HG02870 (cell line): ENCODE results near the gene TBC1D22A.
A peak's percentile ranks its signal among the peaks of the same experiment; 100 is the strongest.

Experiments
- ATAC-seq: cut with Tn5 transposase; IDR thresholded peaks from one replicate; pipeline ENCODE4 v1.9.1; 2021; ENCODE audit warnings: mild to moderate bottlenecking, moderate library complexity; ENCODE audit not compliant: unreplicated experiment

TBC1D22A gene

DNA sequence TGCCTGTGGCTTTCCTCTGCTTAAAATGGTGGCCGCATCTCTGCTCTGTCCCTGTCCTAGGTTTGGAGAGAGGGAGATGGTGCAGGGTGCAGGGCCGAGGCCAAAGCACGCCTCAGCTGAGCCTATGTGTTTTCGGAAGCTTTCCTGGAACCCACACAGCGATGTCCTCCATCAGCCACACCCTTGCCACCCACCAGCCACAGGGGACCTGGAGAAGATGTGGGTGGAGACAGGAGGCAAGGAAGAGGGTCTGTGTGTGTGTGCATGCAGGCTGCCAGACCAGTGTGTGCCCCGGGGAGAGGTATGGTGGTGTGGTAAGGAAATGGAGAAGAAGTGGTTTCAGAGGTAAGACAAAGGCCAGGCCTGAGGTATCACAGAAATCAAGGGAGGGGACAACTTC lies 155.7 kb downstream of the TBC1D22A start:
- no peak for ATAC-seq

DNA sequence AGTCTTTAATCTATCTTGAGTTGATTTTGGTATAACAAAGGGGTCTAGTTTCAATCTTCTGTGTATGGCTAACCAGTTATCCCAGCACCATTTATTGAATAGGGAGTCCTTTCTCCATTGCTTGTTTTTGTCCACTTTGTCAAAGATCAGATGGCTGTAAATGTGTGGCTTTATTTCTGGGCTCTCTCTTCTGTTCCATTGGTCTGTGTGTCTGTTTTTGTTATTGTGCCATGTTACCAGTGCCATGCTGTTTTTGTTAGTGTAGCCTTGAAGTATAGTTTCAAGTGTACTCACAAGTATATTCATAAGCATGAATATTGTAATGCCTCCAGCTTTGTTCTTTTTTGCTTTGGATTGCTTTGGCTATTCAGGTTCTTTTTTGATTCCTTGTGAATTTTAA lies 159.6 kb downstream of the TBC1D22A start:
- no peak for ATAC-seq

DNA sequence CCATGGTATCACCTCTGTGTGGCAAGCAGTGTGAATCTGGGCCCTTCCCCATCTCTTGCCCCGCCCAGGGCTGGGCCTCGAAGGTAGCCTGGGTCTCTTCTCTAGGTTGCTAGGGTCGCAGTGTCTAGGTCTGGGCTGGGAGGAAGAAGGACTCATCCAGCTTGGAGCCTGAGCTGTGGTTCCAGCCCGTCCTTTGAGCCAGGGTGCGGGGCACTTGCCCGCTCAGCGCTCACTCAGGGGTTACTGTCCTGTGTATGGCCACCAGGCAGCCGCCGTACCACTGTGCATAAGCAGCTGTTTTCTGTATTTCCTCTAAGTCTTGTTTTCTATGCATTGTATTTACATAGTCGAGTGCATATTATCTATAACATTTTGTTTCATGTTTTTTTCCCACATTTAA lies 160.9 kb downstream of the TBC1D22A start:
- no peak for ATAC-seq

DNA sequence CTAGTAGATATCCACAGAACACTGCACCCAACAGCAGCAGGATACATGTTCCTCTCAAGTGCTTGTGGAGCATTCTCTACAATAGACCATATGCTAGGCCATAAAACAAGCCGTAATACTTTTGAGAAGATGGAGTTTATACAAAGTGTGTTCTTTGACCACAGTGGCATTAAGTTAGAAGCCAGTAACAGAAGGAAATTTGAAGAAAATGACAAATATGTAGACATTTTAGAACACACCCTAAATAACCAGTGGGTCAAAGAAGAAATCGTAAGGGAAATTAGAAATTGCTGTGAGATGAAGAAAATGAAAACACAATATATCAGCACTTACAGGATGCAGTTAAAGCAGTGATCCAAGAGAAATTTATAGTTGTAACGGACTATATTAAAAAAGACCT lies 163.4 kb downstream of the TBC1D22A start:
- ATAC-seq, result no peak

DNA sequence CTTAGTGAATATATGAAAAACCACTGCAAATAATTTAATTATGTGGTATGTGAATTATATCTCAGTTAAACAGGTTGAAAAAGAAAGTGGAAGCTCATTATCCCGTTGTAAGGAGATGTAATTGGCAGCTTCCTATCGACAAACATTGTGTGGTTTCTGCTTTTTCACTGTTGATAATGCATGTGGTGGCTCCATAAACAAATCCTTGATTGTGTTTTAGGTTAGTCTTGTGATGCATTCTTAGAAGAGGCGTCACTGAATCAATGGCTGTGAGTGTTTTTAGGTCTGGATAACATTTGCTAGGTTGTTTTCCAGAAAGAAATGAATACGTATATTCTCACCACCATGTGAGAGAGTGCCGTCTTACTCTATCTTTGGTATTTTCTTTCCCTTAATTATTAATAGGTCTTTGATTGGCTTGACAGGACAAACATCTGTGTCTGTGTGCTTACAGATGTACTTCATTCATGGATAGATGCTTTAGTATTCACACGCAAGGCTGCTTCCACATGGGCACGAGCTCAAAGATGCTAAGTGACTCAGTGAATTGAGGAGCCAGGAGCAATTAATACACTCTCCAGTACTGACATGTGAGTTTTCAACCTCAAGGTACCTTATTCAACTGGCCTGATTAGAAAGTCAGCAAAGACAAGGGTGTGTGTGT lies 166.7 kb downstream of the TBC1D22A start:
- ATAC-seq, result no peak

DNA sequence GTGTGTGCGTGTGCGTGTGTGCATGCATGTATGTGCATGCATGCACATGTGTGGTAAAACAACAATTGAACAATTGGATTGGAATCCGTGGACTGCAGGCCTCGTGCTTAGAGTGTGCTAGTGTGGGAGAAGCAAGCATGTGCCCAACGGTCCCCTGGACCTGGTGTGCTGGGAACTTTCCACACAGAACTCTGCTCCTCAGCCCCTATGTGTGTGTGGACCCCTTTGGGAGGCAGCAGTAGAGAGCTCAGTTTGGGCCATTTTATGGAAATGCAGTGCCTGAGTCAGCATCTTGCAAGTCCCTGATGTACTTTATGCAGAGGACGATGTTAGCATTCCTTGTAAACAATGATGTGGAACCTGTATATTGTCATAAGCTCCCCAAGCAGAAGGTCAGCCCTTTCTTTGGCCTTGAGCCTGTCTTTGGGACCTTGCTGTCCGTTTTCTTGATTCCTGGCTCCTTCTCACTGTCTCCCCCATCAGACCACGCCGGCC lies 167.3 kb downstream of the TBC1D22A start:
- no peak for ATAC-seq

DNA sequence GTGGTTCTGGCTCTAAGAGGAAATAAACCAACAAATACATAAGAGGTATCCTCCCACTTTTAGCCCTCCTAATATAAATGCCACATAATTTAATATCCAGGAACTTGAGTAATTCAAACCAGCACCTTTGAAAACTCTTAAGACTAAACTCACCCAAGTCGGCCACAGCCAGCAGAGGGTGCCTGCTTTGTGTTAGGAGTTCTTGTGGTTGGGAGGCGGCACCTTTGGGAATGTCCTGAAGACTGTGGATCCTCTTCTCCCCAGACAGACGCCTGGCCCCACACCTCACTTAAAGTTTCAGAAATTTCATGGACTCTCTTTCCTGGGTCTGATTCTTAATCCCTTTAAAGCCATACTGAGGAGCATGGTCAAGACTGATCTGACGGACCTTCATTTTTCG lies 169.0 kb downstream of the TBC1D22A start:
- ATAC-seq, result no peak

DNA sequence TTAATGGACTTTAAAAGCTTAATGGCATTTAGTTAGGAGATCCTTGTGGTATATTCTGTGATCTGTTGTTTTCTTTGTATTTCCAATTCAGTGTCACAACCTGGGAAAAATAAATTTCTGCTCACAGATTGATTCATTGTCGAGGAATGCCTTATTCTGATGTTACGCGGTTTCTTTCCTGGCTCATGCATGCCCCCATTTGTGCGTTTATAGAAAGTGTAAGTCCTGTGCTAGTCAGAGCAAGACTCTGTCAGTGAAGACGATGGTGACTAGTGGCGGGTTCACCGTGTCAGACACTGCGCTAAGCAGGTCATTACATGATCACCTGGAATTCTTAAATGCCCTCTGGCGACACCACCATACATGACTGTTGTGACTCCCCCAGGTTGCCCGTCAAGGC lies 169.4 kb downstream of the TBC1D22A start:
- no peak for ATAC-seq

DNA sequence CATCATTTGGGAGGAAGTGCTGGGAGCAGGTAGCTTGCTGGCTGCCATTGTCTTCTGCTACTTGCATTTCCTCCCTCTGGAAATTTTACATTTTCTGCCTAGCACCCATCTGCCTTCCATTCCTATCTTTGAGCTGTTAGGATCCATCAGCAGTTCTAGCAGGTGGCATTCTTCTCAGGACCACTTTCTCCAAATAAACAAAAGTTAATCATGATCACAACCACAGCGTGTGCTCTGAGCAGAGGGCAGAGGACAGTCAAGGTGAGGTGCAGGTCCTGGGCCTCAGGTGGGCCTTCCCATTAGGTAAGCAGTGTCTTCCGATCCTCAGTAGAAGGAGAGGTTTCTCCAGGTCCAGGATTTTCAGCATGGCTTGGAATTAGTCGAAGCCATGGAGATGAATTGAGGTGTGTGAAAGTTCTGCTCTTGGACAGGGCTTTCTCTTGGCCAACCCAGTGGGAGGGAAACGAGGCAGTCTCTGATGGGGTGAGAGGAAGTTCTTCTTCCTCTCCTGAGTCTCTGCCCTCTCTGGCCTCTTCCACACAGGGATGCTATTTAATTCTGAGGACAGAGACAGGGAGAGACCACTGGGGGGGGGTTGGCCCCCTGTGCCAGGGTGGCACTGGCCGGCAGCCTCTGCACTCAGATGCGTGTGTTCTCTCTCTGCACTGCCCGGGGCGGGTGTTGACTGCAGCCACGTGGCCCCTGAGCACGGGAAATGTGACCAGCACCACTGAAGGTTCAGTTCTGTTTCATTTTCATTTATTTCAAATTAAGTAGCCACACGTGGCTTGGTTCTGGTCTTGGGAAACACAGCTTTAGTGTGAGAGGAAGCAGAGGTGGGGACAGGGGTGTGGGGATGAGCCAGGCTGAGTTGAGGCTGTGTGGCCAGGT lies 170.8 kb downstream of the TBC1D22A start:
- ATAC-seq, result no peak

DNA sequence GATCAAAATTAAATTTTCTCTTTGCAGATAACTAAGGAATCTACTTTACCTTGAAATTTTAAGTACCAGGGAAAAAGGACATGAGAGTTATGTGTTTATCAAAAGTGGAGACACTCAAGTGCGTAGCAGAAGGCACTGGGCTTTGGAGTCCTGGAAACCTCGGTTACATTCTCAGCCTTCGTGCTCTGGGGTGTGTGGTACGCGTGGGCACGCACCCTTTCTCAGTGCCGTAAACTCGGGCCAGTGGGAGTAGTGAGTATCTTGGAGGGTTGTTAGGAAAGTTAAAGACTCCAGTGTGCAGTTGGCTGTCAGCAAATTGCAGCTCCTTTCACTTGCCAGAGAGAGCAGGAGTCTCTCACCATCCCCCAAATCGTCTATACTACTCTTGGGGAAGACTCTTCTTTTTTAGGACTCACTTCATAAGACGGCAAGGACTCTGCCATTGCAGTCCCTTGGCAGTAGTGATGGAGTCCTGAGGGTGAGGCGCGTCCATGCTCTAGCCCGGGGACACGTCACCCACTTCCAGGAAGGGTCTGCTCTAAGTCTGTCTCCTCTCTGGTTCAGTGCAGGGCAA lies 171.8 kb downstream of the TBC1D22A start:
- no peak for ATAC-seq

DNA sequence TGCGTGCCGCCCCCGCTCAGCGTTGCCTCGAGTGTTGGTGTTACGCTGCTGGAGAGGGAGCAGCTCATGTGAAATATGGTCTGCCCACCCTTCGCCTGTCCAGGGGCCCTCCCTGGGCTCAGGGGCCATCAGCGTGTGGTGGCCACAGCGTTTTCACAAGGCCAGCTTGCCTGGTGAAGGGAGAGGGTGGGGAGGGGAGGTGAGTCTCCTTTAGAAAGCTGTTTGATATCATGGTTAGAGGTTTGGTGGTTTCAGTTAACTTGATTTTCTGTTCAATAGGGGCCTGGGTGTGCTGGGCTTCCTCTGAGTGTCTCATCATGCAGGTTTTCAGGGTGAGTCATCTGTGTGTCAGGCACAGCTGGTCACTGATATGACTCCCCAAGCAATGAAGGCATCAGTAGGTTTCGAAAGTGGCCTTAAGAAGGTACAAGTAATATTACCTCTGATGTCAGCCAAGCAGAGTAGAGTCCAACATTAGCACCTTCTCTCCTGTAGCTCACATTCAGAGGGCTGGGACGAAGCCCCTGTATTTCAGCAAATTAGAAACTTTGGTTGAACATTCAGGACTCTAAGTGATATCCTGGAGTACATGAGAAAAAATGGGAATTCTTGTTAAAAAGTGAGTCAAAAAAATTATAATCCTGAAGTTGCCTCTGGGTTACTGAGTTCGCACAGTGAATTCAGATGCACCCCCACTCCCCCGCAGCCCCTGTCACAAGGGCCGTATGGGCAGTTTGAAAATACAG lies 172.5 kb downstream of the TBC1D22A start:
- peak; percentile 77 for ATAC-seq

DNA sequence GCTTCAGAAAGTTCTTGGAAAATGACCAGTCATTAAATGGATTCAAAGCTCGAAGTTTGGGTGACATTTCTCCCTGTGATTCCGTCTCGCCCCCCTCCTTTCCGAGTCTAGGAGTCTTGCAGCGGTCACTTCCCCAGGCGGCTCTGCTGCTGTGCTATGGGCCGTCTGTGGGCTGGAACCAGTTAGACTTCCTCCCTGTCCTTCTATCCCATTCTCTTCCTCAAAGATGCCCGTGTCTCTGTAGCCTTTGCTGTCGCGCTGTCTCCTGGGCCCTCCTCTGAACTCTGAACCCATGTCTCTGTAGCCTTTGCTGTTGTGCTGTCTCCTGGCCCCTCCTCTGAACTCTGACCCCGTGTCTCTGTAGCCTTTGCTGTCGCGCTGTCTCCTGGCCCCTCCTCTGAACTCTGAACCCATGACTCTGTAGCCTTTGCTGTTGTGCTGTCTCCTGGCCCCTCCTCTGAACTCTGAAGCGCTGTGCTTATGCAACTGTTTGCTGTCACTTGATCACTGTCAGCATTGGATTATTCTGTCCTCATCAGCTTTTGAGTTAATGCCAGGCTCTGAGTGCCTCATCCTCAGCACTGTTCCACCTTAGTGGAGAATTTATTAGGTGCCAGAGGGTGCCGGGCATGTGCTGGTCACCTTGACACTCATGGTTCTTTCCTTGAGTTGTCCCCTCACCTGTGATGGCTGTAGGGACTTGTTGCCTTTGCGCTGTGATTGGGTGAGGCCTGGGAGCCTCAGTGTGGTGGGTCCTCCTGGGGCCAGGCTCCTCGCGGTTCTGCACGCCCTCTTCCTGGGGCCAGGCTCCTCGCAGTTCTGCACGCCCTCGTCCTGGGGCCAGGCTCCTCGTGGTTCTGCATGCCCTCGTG lies 173.3 kb downstream of the TBC1D22A start:
- no peak for ATAC-seq

DNA sequence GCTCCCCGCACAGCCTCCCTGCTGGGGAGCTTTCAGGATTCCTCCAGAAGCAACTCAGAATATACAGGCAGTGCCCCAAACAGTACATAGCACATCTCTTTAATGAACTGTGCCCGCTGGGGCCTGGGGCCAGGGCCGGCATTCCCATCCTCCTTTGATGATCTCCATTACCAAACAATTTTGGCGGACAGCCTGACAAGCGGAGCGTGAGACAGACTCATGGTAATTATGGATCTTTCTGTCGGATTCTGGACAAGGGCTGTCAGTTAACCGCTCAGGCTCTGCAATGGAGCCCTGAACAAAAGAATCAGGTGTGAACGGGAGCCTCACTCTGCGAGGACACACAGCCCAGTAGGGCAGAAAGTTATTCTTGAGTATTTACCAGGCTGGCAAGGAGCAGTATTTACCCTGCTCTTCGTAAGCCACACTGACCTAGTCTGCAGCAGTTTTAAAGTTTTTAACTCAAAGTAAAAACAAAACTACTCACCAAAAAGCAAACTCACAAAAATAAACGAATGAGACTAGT lies 174.0 kb downstream of the TBC1D22A start:
- ATAC-seq, result no peak

DNA sequence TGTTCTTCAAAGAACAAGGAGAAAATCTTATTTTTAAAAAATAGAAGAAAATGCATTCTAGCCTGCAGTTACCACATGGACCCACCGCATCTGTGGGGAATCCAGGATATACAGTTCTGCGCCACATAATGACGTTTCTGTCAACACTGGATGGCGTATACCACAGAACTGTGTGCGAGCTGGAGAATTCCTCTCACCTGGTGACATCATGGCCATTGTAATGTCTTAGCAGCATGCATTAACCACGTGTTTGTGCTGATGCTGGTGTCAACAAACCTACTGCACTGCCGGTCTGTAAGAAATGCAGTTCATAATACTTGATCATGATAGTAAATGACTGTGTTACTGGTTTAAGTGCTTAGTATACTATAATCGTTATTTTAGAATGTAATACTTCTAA lies 174.7 kb downstream of the TBC1D22A start:
- no peak for ATAC-seq

DNA sequence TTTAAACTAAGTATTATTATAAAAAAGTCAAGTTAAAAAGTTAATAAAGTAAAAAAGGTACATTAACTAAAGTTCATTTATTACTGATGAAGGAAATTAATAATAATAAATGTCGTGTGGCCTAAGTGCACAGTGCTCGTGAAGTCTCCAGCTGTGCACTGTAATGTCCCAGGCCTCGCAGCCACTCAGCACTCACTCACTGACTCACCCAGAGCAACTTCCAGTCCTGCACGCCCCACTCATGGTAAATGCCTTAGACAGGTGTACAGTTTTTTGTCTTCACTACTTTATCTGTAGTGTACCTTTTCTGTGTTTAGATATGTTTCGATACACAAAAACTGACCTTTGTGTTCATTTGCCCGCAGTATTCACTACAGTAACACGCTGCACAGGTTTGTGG lies 175.5 kb downstream of the TBC1D22A start:
- no peak for ATAC-seq

DNA sequence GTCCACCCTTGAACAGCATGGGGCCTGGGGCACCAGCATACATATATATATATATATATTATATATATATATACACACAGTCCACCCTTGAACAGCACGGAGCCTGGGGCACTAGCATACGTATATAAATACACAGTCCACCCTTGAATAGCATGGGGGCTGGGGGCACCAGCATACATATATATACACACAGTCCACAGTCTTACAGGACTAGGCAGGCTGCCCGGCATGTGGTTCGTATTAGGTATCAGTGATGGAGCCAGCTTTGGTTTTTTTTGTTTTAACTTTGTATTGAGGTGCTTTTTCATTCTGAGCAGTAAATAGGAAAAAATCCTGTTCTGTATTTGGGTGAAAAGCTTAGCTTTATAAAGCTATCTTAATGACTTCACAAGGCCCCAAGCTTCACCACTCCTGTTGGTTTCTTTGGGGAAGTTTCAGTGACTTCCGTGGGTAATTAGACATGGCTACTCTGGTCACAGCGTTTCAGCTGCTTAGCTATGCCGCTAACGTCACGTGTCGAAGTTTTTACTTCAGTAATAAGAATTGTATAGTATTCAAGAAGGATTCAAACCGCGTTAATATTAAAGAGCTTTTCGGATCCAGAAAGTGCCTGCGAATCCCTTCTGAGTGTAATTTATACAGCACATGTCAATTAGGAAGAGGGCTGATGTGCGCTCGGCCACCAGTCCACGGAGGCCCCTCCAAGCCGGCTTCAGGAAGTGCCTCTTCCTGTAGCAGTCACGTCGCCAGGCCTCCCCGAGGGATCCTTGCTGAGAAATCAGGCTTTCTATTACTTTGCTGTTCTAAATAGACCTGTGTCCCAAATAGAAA lies 179.7 kb downstream of the TBC1D22A start:
- no peak for ATAC-seq

DNA sequence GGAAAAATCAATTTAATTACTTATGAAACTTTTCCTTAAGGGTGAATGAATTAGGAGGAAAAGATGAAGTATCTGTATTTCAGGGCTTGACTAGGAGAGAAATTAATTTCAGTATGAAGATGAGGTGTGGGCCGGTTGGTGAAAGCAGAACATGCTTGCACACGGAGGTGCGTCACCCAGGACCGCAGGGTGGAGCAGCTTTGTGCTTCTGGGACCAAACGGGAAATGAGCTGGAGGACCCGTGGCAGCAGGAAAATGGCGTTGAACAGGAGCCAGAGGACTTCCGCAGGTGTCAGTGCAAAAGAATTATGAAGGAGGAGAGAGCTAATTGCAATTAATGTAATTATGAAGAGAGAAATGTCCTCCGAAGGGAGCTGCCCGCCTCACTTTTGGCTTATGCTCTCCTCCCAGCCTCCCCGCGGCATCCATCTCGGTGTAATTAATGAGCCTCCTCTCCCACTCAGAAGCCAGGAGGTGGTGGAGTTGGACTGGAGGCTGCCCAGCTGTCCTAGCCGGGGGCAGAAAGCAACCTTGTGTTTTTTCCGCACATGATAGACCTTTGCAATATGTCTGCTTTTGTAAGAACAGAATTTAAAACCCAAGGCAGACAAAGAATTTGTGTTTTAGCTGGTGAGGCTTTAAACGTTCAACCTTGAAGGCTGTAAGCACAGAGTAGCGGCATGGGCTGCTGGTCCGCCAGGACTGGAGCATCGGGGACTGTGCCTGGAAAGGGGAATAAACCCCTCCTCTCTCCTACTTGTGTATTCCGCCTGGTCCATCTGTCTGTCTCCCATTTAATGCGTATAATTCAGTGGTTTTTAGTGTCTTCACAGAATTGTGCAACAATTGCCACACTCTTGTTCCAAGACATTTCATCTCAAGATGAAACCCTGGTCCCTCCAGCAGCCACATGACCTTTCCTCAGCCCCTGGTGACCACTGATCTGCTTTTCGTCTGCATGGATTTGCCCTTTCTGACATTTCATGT lies 180.6 kb downstream of the TBC1D22A start:
- ATAC-seq, result no peak

DNA sequence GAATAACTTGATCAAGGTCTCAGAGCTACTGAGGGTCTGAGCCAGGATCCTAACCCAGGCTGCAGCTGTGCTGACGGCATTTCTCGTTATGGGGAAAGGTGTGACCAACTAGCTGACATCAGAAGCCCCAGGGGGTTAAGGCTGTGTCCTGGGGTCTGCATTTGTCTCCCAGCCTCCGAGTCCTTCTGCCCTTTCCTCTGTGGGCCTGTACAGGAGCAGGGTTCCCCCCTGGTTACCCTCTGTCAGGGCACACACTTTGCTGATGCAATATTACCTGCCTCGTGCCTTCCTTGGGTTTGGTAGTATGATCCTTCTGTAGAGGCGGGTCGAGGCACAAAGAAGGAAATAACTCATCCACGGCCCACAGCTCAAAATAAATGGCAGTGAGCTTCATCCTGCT lies 183.0 kb downstream of the TBC1D22A start:
- no peak for ATAC-seq
